SK-N-MC (cell line): ENCODE measurements around the gene DIDO1.

Experiments
- EZH2 ChIP-seq: fragments of 200-600 bp; sonication (generic); IDR thresholded peaks from one replicate; pipeline ENCODE4 v1.6.1; 2017; ENCODE audit warnings: antibody characterized with exemption
- FOXP2 ChIP-seq: optimal IDR thresholded peaks from 2 replicates; pipeline ENCODE3; 2011; ENCODE audit warnings: mild to moderate bottlenecking, moderate library complexity; ENCODE audit not compliant: insufficient read depth; ENCODE audit errors: extremely low read length, control extremely low read depth
- POLR2AphosphoS5 ChIP-seq: IDR thresholded peaks from 2 replicates; pipeline ENCODE4 v1.6.1; 2012; ENCODE audit warnings: mild to moderate bottlenecking, low read depth, low read length, borderline replicate concordance

- TF ChIP-seq EZH2 (no peak), POLR2AphosphoS5 (no peak), FOXP2 (no peak)
Observed at GRCh38 chr20:62829231-62830230, 96.8 kb downstream of the DIDO1 start.
